Esophagus squamous epithelium (tissue), 5 donors: ENCODE data around the gene FHIT. TPM values are rescaled to one million over a fixed set of nuclear protein-coding genes. Genes with fewer than 3 reads are reported as not detected.

ENCODE experiments used
- DNase-seq: peaks from one replicate; lab custom pipeline; 2025; lab: John Stamatoyannopoulos, UW
- H3K27ac ChIP-seq, 4 donors: fragments of 200-600 bp; sonication (generic); one replicate each; pipeline ENCODE4 v1.5.1; 2016 to 2019; ENCODE audit warnings: mild to moderate bottlenecking in 1 of 4
- H3K27me3 ChIP-seq, 4 donors: fragments of 200-600 bp; sonication (generic); 1 replicate in 3 of 4; 2 replicates in 1 of 4; pipeline versions ENCODE4 v1.5.1 to v1.6.0; 2017 to 2021; ENCODE audit warnings: antibody characterized with exemption in 1 of 4
- H3K36me3 ChIP-seq, 3 donors: fragments of 200-600 bp; sonication (generic); one replicate each; pipeline ENCODE4 v1.5.1; 2016 to 2019
- H3K4me1 ChIP-seq, 3 donors: fragments of 200-600 bp; sonication (generic); one replicate each; pipeline ENCODE4 v1.5.1; 2017 to 2019
- H3K4me3 ChIP-seq, 4 donors: fragments of 200-600 bp; sonication (generic); 1 replicate in 3 of 4; 2 replicates in 1 of 4; pipeline ENCODE4 v1.5.1; 2016 to 2019; ENCODE audit warnings: mild to moderate bottlenecking in 2 of 4, moderate library complexity in 1 of 4
- H3K9me3 ChIP-seq, 3 donors: fragments of 200-600 bp; sonication (generic); one replicate each; pipeline ENCODE4 v1.5.1; 2016 to 2019
- POLR2A ChIP-seq, 4 donors: fragments of 450-650 bp; IDR thresholded peaks; one replicate each; pipeline ENCODE4 v1.6.1; 2017; ENCODE audit warnings: antibody characterized with exemption in 4 of 4, mild to moderate bottlenecking in 4 of 4, moderate library complexity in 3 of 4
- WGBS, 2 donors: methylation state at CpG; one replicate each; pipeline ENCODE4 v1.1.5; 2018; 5-methylcytosine and 5-hydroxymethylcytosine counted together
- intact Hi-C: fragments of 100-400 bp; cut with DNase I; formaldehyde crosslinking; loops from one replicate; pipeline ENCODE4 v1.15.0; 2022
- total RNA-seq, 4 donors: library from RNA; depleted of rRNA; stranded (reverse); fragments of >200 nt; gene quantifications; one replicate each; pipeline ENCODE4 v1.1.0, GENCODE V29; 2016
- TF ChIP-seq, protein P1 (sequence below), 6 experiments: fragments of 450-650 bp in 4 of 6; fragments of 200-600 bp in 2 of 6; sonication (generic) in 2 of 6; IDR thresholded peaks; one replicate each; pipeline ENCODE4 v1.5.1; 2016 to 2019; ENCODE audit warnings: antibody characterized with exemption in 6 of 6, mild to moderate bottlenecking in 4 of 6, moderate library complexity in 4 of 6
- donor health status: DM: yes; HTN: yes; CAD: no.

Gene FHIT
- total RNA-seq, 4 donors from 2014 or later, result 0.64 to 5.7 (median 3.1) TPM

DNA sequence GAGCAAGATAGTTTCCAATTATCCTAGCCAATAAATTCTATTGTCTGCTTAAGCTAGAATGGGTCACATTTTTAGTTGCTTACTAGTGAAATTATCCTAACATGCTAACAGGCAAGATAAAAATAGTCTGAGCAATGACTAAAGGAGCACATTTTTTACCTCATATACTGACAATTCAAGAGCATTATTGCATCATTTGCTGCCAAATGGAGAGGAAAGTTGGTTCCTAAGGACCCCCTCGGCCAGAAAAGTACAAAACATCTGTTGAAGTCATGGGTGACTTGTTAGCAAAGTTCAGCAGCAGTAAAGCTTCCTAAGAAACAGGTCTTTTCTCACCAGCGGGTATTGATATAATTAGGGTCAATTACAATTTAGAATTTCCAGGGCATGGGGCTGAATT, 1001.0 kb downstream of the FHIT start:
- Histone ChIP-seq H3K9me3 (no peaks in the 10 kb centered on the region), H3K27ac (no peak overlapping the region), H3K4me1 (no peaks in the 10 kb centered on the region), H3K36me3 (no peaks in the 10 kb centered on the region), H3K27me3 (no peaks in the 10 kb centered on the region), H3K4me3 (no peak overlapping the region)
- no peak for DNase-seq
- no peak for TF ChIP-seq POLR2A (IDR thresholded peaks at IDR 0.05)
- TF ChIP-seq, protein P1, sequence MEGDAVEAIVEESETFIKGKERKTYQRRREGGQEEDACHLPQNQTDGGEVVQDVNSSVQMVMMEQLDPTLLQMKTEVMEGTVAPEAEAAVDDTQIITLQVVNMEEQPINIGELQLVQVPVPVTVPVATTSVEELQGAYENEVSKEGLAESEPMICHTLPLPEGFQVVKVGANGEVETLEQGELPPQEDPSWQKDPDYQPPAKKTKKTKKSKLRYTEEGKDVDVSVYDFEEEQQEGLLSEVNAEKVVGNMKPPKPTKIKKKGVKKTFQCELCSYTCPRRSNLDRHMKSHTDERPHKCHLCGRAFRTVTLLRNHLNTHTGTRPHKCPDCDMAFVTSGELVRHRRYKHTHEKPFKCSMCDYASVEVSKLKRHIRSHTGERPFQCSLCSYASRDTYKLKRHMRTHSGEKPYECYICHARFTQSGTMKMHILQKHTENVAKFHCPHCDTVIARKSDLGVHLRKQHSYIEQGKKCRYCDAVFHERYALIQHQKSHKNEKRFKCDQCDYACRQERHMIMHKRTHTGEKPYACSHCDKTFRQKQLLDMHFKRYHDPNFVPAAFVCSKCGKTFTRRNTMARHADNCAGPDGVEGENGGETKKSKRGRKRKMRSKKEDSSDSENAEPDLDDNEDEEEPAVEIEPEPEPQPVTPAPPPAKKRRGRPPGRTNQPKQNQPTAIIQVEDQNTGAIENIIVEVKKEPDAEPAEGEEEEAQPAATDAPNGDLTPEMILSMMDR (IDR thresholded peaks at IDR 0.05), result no peak
- intact Hi-C loops, result no loop called here
- WGBS, 2 donors, result 54 to 66% methylated on average over 2 of the region's 2 CpGs

DNA sequence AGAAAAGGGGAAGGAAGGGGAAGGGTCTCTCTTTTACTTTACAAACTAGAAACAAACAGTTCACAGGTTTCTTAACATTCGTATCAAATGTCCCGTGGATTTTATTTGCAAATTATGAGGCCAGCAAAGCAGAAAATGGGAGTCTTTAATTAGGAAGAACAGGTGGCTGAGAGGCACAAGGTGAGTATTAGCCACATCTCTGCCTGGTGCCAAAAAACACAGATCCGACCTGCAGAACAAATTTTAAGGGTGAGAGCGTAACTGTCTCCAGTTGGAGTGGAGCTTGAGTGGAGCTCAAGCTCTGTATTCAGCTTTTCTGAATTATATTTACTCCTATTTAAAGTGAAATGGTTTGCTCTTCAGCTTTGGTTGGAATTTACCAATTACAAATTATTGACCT, 1004.9 kb downstream of the FHIT start:
- DNase-seq, result no peak
- TF ChIP-seq POLR2A (IDR thresholded peaks at IDR 0.05), result no peak
- TF ChIP-seq, protein P1 (IDR thresholded peaks at IDR 0.05), result no peak
- no peak overlapping the region for H3K27ac ChIP-seq
- no peaks in the 10 kb centered on the region for H3K36me3 ChIP-seq
- no peak overlapping the region for H3K4me3 ChIP-seq
- H3K27me3 ChIP-seq, result no peaks in the 10 kb centered on the region
- no peaks in the 10 kb centered on the region for H3K4me1 ChIP-seq
- 82 to 88% methylated on average over 4 of the region's 4 CpGs for WGBS, 2 donors
- no peaks in the 10 kb centered on the region for H3K9me3 ChIP-seq
- intact Hi-C loops, result no loop called here

DNA sequence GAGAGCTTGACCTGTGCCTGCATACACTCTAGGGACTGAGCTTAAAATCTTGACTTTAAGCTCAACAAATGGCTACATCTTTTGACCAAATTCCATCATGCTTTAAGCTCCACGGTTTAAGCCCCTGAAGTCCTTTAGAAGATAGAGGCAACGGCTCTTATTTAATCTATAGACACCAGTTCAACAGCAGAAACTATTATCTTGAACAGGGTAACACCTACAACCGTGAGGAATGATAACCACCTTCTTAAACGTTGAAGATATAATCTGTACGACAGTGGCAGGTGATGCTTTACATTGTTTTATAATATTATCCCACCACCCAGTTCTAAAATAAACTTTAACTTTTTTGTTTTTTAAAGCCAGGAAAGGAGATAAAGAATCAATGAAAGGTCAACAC, 1007.8 kb downstream of the FHIT start:
- Histone ChIP-seq H3K27me3 (no peaks in the 10 kb centered on the region), H3K4me3 (no peak overlapping the region), H3K27ac (no peak overlapping the region), H3K36me3 (no peaks in the 10 kb centered on the region), H3K4me1 (no peaks in the 10 kb centered on the region), H3K9me3 (no peaks in the 10 kb centered on the region)
- 50 to 65% methylated on average over 5 of the region's 5 CpGs for WGBS, 2 donors
- DNase-seq, result no peak
- intact Hi-C loops, result no loop called here
- no peak for TF ChIP-seq POLR2A (IDR thresholded peaks at IDR 0.05)
- TF ChIP-seq, protein P1 (IDR thresholded peaks at IDR 0.05), result no peak

DNA sequence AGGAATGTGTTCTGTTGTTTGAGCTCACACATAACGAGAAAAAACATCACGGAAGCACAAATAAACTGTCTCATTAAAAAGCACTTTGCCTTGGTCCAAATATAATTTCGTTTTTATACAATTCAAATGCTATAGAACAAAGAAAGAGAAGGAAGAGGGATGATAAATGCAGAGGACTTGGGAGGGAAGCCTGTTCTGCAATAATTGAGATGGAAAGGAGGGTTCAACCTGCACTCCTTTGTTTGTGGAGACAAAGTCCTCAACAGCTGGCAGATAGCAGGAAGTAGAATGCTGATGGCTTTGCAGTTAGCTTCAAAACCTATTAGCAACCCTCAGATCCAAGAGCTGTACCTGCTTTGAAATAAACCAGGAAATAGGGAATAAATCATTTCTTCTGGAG, 1010.8 kb downstream of the FHIT start:
- H3K27ac ChIP-seq, result no peak overlapping the region
- DNase-seq, result no peak
- WGBS, 2 donors, result 49 to 69% methylated on average over 3 of the region's 3 CpGs

DNA sequence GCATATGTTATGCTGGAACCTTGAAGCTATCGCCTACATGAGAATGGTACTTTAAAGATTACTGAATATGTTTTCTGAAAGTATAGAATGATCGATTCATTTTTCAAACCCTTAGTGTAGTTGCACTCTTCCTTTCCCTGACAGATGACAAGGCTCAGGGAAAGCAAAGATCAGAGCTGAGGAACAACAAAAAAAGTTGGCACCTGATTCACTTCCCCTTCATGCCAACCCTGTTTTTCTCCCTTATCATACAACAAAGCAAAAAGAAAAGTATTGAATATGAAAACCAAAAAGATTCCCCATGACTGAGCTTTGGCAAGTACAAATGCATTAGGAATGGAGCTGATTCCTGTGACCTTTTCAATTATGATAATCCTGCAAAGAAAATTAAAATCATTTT, 1012.7 kb downstream of the FHIT start:
- H3K27me3 ChIP-seq, result no peaks in the 10 kb centered on the region
- intact Hi-C loops, result no loop called here
- WGBS, 2 donors, result 63 to 86% methylated on average over 2 of the region's 2 CpGs
- H3K4me3 ChIP-seq, result no peak overlapping the region
- H3K27ac ChIP-seq, result no peak overlapping the region
- DNase-seq, result no peak
- H3K4me1 ChIP-seq, result no peaks in the 10 kb centered on the region
- H3K9me3 ChIP-seq, result no peaks in the 10 kb centered on the region
- TF ChIP-seq, protein P1 (IDR thresholded peaks at IDR 0.05), result no peak
- no peak for TF ChIP-seq POLR2A (IDR thresholded peaks at IDR 0.05)
- no peaks in the 10 kb centered on the region for H3K36me3 ChIP-seq

More for the DNA sequence above, 1010.8 kb downstream of the FHIT start:
- no peaks in the 10 kb centered on the region for H3K9me3 ChIP-seq
- no peaks in the 10 kb centered on the region for H3K27me3 ChIP-seq
- H3K36me3 ChIP-seq, result no peaks in the 10 kb centered on the region
- no peak overlapping the region for H3K4me3 ChIP-seq
- intact Hi-C loops, result no loop called here
- H3K4me1 ChIP-seq, result no peaks in the 10 kb centered on the region
- TF ChIP-seq POLR2A (IDR thresholded peaks at IDR 0.05), result no peak
- TF ChIP-seq, protein P1 (IDR thresholded peaks at IDR 0.05), result no peak
